ENCODE results near the gene CCNB2. TPM values are rescaled to one million over a fixed set of nuclear protein-coding genes. Genes with fewer than 3 reads are reported as not detected.

Gene CCNB2
- 10 to 100 TPM; 74.7 to 76.0 TPM for total RNA-seq

DNA sequence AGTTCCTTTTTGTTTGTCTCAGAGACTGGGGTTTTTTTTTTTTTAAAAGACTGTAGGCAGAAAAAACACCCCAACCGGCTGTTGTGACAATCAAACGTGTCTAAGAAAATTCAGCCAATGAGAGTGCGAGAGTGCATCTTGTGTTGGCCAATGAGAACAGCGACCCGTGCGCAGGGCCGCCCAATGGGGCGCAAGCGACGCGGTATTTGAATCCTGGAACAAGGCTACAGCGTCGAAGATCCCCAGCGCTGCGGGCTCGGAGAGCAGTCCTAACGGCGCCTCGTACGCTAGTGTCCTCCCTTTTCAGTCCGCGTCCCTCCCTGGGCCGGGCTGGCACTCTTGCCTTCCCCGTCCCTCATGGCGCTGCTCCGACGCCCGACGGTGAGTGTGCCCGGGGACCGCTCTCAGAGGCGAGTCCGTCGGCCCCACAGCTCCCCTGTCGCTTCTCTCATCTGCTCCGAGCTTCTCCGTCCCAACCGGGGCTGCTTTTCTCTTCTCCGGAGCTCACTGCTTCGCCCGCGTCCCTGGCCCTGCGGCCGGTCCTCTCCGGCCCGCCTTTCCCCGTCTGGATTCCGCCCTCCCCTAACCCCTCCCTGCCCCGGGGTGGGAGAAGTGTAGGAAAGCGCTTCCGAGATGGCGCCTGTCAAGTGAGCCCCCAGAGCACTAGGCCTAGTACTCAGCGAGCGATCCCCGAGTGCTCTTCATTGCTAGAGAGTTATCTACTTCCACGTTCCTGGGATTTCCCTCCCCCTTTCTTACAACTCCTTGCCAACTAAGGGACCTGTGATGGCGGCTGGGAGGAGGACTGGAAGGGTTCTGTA lies at the start of gene CCNB2:
Gene CCNB2, plus strand, starts transcription at position 235 of the 821 bp plus-strand sequence. Its CDS starts 123 bp downstream, at position 358.
- ChIA-PET POLR2A (interaction anchor here (0.6 to 0.9 kb wide), 2 partner anchors 29 to 334 kb away, joined by 3 read pairs; partner anchors contain the start of gene MINDY2), CTCF (no interaction called here)
- H3K27ac Mint-ChIP-seq: peak within 1 kb of the TSS; percentile 88

DNA sequence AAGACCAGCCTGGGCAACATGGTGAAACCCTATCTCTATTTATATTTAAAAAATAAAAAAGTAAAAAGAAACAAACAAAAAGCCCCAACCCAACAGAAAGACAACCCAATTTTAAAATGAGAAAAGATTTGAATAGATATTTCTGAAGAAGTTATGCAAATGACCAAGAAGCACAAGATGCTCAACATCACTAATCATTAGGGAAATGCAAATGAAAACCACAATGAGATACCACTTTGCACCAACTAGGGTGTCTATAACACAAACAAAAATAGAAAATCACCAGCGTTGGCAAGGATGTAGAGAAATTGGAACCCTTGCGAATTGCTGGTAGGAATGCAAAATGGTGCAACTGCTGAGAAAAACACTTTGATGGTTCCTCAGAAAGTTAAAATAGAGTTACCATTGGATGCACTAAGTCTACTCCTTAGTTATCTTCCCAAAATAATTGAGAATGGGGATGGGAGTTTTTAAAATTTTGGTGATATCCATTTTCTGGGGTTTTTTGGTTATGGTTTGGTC lies 45.8 kb upstream of the CCNB2 start:
- peaks cover 32% of the 10 kb centered on the region for H3K36me3 Mint-ChIP-seq
- no peaks in the 10 kb centered on the region for H3K9me3 Mint-ChIP-seq
- H3K4me1 Mint-ChIP-seq (ENCODE audit: low read depth): peaks cover 2% of the 10 kb centered on the region
- H3K27me3 Mint-ChIP-seq: no peaks in the 10 kb centered on the region
- no peak overlapping the region for H3K27ac Mint-ChIP-seq
- ChIA-PET CTCF (no interaction called here), POLR2A (no interaction called here)
- intact Hi-C loops (cut with micrococcal nuclease): no loop called here
- H3K4me3 Mint-ChIP-seq: no peak overlapping the region
- DNase-seq: no peak

More for the DNA sequence above, at the start of gene CCNB2:
- Mint-ChIP-seq H3K4me1 (ENCODE audit: low read depth) (peaks cover 8% of the 10 kb centered on the region), H3K27me3 (no peaks in the 10 kb centered on the region), H3K36me3 (peaks cover 19% of the 10 kb centered on the region), H3K9me3 (no peaks in the 10 kb centered on the region), H3K4me3 (peak within 1 kb of the TSS; percentile 92)
- intact Hi-C loops (cut with micrococcal nuclease): loop anchor here (2.0 kb wide), 2 partner anchors 118 to 172 kb away; partner anchors contain the start of genes RNF111 and SLTM
- DNase-seq: peak; percentile 92

DNA sequence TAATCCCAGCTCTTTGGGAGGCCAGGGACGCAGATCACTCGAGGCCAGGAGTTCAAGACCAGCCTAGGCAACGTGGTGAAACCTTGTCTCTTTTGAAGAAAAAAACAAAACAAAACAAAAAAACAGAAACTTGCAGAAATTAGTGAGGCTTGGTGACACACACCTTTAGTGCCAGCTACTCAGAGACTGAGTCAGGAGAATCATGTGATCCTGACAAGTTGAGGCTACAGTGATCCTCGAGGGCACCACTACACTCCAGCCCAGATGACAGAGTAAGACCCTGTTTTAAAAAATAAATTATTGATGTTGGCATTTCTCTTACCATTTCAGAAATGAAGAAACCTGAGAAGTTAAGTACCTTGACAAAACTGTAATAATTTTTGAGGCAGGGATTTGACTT lies 44.6 kb upstream of the CCNB2 start:
- POLR2A ChIA-PET: no interaction called here
- CTCF ChIA-PET: interaction anchor here (0.7 kb wide), 1 partner anchor 674 kb away, joined by 4 read pairs; no protein-coding TSS in a partner anchor

DNA sequence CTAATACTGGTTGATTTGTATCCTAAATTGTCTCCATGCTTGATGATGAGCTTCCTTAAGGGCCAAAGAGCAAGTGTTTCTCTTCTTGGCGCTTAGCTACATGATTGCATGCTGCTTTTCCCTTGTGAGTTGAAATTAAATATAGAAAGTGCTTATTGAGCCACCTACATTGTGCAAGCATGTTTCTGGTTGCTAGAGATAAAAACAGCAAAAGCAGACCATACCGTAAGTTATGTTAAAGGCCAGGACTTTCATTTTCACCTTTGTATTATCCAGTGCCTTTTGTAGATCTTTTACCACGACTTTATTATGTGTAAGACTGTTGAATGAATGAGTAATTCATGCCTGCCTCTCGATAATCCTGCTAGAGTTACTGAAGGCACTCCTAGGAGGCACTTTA lies 41.9 kb upstream of the CCNB2 start:
- Mint-ChIP-seq H3K9me3 (no peaks in the 10 kb centered on the region), H3K27me3 (no peaks in the 10 kb centered on the region), H3K27ac (no peak overlapping the region), H3K4me1 (ENCODE audit: low read depth) (peaks cover 2% of the 10 kb centered on the region), H3K4me3 (no peak overlapping the region), H3K36me3 (peaks cover 49% of the 10 kb centered on the region)
- ChIA-PET POLR2A (no interaction called here), CTCF (no interaction called here)
- intact Hi-C loops (cut with micrococcal nuclease): no loop called here
- DNase-seq: no peak

More for the DNA sequence above, 44.6 kb upstream of the CCNB2 start:
- Mint-ChIP-seq H3K27ac (no peak overlapping the region), H3K4me3 (no peak overlapping the region), H3K27me3 (no peaks in the 10 kb centered on the region), H3K9me3 (no peaks in the 10 kb centered on the region), H3K4me1 (ENCODE audit: low read depth) (no peaks in the 10 kb centered on the region), H3K36me3 (peaks cover 34% of the 10 kb centered on the region)
- no peak for DNase-seq
- intact Hi-C loops (cut with micrococcal nuclease): no loop called here

DNA sequence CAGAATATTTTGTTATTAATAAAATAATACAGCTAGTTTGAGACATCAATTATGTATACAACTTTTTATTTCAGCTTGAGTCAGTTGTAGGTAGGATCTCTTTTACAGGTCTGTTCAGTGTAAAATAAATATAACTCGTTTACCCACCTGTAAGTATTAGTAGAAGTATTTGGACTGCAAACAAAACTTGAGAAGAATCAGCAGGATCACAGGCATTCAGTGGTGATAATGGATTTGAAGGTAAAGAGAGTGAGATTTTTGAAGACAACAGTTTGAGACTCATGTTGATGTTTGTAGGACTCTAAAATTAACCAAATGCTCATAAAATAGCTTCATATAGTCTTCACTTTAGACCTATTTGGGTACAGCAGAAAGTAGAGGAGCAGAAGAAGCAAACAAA lies 35.5 kb upstream of the CCNB2 start:
- peaks cover 11% of the 10 kb centered on the region for H3K4me1 Mint-ChIP-seq (ENCODE audit: low read depth)
- CTCF ChIA-PET: no interaction called here
- no peak overlapping the region for H3K4me3 Mint-ChIP-seq
- H3K9me3 Mint-ChIP-seq: no peaks in the 10 kb centered on the region
- no peak for DNase-seq
- H3K27me3 Mint-ChIP-seq: no peaks in the 10 kb centered on the region
- intact Hi-C loops (cut with micrococcal nuclease): no loop called here
- POLR2A ChIA-PET: interaction anchor here (0.6 kb wide), 1 partner anchor 54 kb away, joined by 4 read pairs; no protein-coding TSS in a partner anchor
- peaks cover 45% of the 10 kb centered on the region for H3K36me3 Mint-ChIP-seq
- H3K27ac Mint-ChIP-seq: no peak overlapping the region

DNA sequence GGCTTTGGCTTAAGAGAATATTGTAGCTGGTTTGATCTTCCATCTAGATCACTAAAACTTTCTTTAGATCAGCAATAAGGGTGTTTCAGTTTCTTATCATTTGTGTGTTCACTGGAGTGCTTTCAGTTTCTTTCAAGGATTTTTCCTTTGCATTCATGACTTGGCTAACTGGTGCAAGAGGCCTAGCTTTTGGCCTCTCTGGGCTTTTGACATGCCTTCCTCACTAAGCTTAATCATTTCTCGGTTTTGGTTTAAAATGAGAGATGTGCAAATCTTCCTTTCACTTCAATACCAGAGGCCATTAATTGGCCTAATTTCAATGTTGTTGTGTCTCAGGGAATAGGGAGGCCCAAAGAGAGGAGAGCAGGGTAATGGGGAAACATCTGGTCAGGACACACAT lies 30.3 kb upstream of the CCNB2 start:
- DNase-seq: no peak
- H3K36me3 Mint-ChIP-seq: peaks cover 24% of the 10 kb centered on the region
- no peaks in the 10 kb centered on the region for H3K27me3 Mint-ChIP-seq
- intact Hi-C loops (cut with micrococcal nuclease): loop anchor here (5.0 kb wide), 1 partner anchor 47 kb away; no protein-coding TSS in a partner anchor
- peak overlapping the region; percentile 57 for H3K27ac Mint-ChIP-seq
- ChIA-PET CTCF (interaction anchor here (1.0 to 1.5 kb wide), 3 partner anchors 10 to 454 kb away, joined by 4 to 6 read pairs (median 5); no protein-coding TSS in a partner anchor), POLR2A (no interaction called here)
- no peak overlapping the region for H3K4me3 Mint-ChIP-seq
- H3K9me3 Mint-ChIP-seq: no peaks in the 10 kb centered on the region
- H3K4me1 Mint-ChIP-seq (ENCODE audit: low read depth): peaks cover 14% of the 10 kb centered on the region

DNA sequence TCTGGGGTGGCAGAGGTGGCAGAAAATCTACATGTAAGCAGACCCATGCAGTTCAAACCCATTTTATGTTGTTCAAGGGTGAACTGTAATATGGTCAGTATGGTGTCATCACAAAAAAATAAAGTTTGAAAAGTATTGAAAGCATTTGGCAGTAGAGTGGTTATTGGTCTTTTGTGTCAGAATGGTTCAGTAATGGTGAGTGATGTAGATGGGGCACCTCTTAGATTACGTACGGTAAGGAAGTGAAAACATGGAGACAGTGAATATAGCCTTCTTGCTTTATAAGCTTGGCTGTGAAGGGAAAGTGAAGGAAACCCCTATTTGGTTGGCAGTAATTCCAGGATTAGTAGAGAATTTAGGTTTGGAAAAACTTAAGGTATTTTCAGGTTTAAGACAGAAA lies 17.2 kb upstream of the CCNB2 start:
- Mint-ChIP-seq H3K4me3 (no peak overlapping the region), H3K4me1 (ENCODE audit: low read depth) (no peaks in the 10 kb centered on the region), H3K9me3 (no peaks in the 10 kb centered on the region), H3K27ac (no peak overlapping the region), H3K27me3 (no peaks in the 10 kb centered on the region), H3K36me3 (peaks cover 17% of the 10 kb centered on the region)
- ChIA-PET CTCF (no interaction called here), POLR2A (no interaction called here)
- DNase-seq: no peak
- intact Hi-C loops (cut with micrococcal nuclease): no loop called here

DNA sequence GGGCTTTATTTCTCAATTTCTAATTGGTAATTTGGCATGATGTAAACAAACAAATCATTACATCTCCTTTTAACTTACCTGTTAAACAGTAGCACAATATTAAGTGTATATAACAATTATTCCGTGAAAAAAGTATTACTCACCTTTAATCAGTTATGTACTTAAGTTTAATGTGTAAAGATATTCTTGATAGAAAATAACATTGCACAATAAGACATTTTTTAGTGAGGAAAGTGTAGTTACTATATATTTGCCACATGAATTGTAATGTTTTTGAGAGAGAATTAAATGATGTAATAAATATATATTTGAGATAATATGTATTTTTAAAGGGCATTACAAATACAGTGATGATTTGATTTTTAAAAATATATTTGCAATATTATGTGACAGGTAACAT lies 10.9 kb upstream of the CCNB2 start:
- ChIA-PET CTCF (no interaction called here), POLR2A (no interaction called here)
- Mint-ChIP-seq H3K4me3 (no peak overlapping the region), H3K4me1 (ENCODE audit: low read depth) (peaks cover under 1% of the 10 kb centered on the region), H3K27ac (no peak overlapping the region), H3K27me3 (no peaks in the 10 kb centered on the region), H3K9me3 (no peaks in the 10 kb centered on the region), H3K36me3 (peaks cover 23% of the 10 kb centered on the region)
- intact Hi-C loops (cut with micrococcal nuclease): no loop called here
- DNase-seq: no peak

DNA sequence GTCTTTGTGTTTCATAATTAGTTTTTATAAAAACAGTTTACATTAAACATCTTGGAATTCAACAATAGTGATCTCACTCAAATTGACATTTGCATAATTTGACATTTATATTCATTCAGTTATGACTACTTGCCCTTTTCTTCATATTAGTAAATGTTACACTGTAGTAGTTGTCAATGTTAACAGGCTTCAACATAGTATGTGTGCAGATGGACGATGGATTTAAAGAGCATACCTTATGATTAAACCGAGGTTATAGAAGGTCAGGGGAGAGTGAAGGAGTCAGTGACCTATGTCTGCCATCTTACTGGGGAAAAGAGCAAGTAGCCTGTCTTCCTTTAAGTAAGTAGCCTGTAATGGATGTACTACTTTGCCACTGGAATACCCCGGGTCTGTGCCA lies 8.5 kb upstream of the CCNB2 start:
- Mint-ChIP-seq H3K4me3 (no peak overlapping the region), H3K9me3 (no peaks in the 10 kb centered on the region), H3K4me1 (ENCODE audit: low read depth) (peaks cover 4% of the 10 kb centered on the region), H3K27me3 (no peaks in the 10 kb centered on the region), H3K36me3 (peaks cover 21% of the 10 kb centered on the region), H3K27ac (no peak overlapping the region)
- CTCF ChIA-PET: no interaction called here
- POLR2A ChIA-PET: no interaction called here
- intact Hi-C loops (cut with micrococcal nuclease): no loop called here
- no peak for DNase-seq

DNA sequence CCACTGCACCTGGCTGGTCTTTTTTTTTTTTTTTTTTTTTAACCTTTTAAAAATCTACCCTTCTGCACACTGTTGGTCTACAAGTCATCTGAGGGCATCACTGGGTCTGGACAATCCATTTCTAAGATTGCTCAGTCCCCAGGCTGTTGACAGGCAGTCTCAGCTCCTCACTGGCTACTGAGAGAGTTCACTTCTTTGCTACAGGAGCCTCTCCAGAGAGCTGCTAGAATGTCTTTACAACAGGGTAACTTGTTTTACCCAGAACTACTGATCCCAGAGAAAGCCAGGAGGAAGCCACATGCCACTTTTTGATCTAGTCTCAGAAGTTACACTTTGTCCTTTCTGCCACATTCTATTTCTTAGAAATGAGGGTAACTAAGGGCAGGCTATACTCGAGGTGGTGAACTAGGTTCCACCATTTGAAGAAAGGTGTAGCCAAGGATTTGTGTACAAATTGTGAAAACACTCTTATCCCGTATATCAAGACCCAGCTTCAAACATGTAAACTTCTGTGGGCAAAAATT lies 5.7 kb upstream of the CCNB2 start:
- CTCF ChIA-PET: no interaction called here
- DNase-seq: no peak
- Mint-ChIP-seq H3K27ac (peak overlapping the region; percentile 18), H3K27me3 (no peaks in the 10 kb centered on the region), H3K36me3 (peaks cover 14% of the 10 kb centered on the region), H3K9me3 (no peaks in the 10 kb centered on the region), H3K4me3 (no peak overlapping the region), H3K4me1 (ENCODE audit: low read depth) (peaks cover 6% of the 10 kb centered on the region)
- intact Hi-C loops (cut with micrococcal nuclease): no loop called here
- POLR2A ChIA-PET: interaction anchor here (0.6 kb wide), 1 partner anchor 914 kb away, joined by 3 read pairs; no protein-coding TSS in a partner anchor

DNA sequence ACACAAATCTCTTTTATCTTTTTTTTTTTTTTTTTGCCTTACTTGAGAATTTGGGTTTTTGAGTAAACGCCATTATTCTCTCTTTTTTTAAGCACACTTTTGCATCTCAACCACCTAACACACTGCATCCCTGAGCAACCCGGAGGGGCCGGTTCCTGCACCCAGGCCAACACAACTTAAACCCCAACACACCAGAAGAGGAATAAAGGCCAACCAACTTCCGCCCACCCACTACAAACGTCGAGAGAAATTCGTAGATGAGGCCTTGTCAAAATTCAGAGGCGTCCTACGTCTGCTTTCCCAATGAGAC lies 389 bp upstream of the CCNB2 start:
- ChIA-PET POLR2A (interaction anchor here (0.6 kb wide), 1 partner anchor 28 kb away, joined by 3 read pairs; no protein-coding TSS in a partner anchor), CTCF (no interaction called here)
- DNase-seq: no peak
- intact Hi-C loops (cut with micrococcal nuclease): loop anchor here (2.0 kb wide), 2 partner anchors 118 to 172 kb away; partner anchors contain the start of genes RNF111 and SLTM
- H3K9me3 Mint-ChIP-seq: no peaks in the 10 kb centered on the region
- peaks cover 19% of the 10 kb centered on the region for H3K36me3 Mint-ChIP-seq
- H3K4me1 Mint-ChIP-seq (ENCODE audit: low read depth): peaks cover 8% of the 10 kb centered on the region
- H3K4me3 Mint-ChIP-seq: peak overlapping the region; percentile 92
- H3K27ac Mint-ChIP-seq: peak overlapping the region; percentile 88
- H3K27me3 Mint-ChIP-seq: no peaks in the 10 kb centered on the region

DNA sequence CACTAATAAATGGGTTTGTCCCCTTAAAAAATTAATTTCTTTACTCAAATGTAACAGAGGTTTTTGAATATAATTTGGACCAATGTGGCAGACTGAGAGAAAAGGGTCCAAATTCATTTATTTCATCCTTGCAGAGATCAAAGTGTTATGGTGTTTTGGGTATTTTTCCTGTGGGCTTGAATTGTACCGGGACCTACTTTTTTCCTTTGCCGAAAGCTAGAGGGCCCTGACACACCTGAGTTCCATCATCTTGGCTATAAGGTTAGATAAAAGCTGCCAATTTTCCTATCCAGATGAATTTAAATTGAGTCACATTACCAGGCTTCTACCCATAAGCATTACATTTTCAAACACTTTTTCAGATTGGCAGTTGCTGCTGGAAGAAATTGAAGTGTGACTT lies 908 bp downstream of the CCNB2 start:
- H3K27ac Mint-ChIP-seq: peak overlapping the region; percentile 88
- no peaks in the 10 kb centered on the region for H3K9me3 Mint-ChIP-seq
- H3K27me3 Mint-ChIP-seq: no peaks in the 10 kb centered on the region
- H3K36me3 Mint-ChIP-seq: peaks cover 17% of the 10 kb centered on the region
- CTCF ChIA-PET: interaction anchor here (1.0 to 1.2 kb wide), 2 partner anchors 126 to 423 kb away, joined by 3 to 4 read pairs; no protein-coding TSS in a partner anchor
- POLR2A ChIA-PET: no interaction called here
- peak overlapping the region; percentile 92 for H3K4me3 Mint-ChIP-seq
- intact Hi-C loops (cut with micrococcal nuclease): loop anchor here (2.0 kb wide), 2 partner anchors 119 to 173 kb away; partner anchors contain the start of genes RNF111 and SLTM
- DNase-seq: no peak
- peaks cover 8% of the 10 kb centered on the region for H3K4me1 Mint-ChIP-seq (ENCODE audit: low read depth)

All from activated CD4-positive, alpha-beta memory T cell treated with anti-CD3 and anti-CD28 coated beads for 36 hours (primary cell).